Endothelial cell (in vitro differentiated cells): ENCODE measurements around the gene PIGQ. TPM values are rescaled to one million over a fixed set of nuclear protein-coding genes. Genes with fewer than 3 reads are reported as not detected.

Source experiments
- DNase-seq: peaks from one replicate; pipeline ENCODE4 v3.0.0; 2021; ENCODE audit warnings: low spot score
- H3K27ac Mint-ChIP-seq: one replicate; pipeline ENCODE4 v1.8.0; 2021; ENCODE audit warnings: mixed read lengths, inconsistent platforms; ENCODE audit not compliant: unreplicated experiment
- H3K27me3 Mint-ChIP-seq: one replicate; pipeline ENCODE4 v1.8.0; 2021; ENCODE audit warnings: mild to moderate bottlenecking, moderate library complexity, mixed read lengths, inconsistent platforms; ENCODE audit not compliant: unreplicated experiment
- H3K36me3 Mint-ChIP-seq: one replicate; pipeline ENCODE4 v1.8.0; 2021; ENCODE audit warnings: mild to moderate bottlenecking, low read depth, mixed read lengths, inconsistent platforms; ENCODE audit not compliant: unreplicated experiment
- H3K4me1 Mint-ChIP-seq: one replicate; pipeline ENCODE4 v1.8.0; 2021; ENCODE audit warnings: mild to moderate bottlenecking, mixed read lengths, inconsistent platforms; ENCODE audit not compliant: unreplicated experiment
- H3K4me3 Mint-ChIP-seq: one replicate; pipeline ENCODE4 v1.8.0; 2021; ENCODE audit warnings: mild to moderate bottlenecking, mixed read lengths, inconsistent platforms; ENCODE audit not compliant: unreplicated experiment
- H3K9me3 Mint-ChIP-seq: one replicate; pipeline ENCODE4 v1.8.0; 2021; ENCODE audit warnings: mixed read lengths, inconsistent platforms; ENCODE audit not compliant: unreplicated experiment
- total RNA-seq: library from RNA; stranded (reverse); fragmentation: NEBNext Ultra II Directional; extraction: Animal tissue kit (Norgen Biotek cat#: 25700); gene quantifications from one replicate; pipeline ENCODE4 v1.2.1, GENCODE V29; 2021; ENCODE audit not compliant: unreplicated experiment
- TF ChIP-seq, protein P1 (sequence below): fragments of 200-600 bp; sonication (generic); IDR thresholded peaks from one replicate; pipeline ENCODE4 v1.5.0; 2021; ENCODE audit warnings: antibody characterized with exemption; ENCODE audit not compliant: unreplicated experiment

PIGQ gene
- total RNA-seq, 1 donor from 2014 or later, result 38.4 TPM

- H3K9me3 Mint-ChIP-seq, result no peaks in the 10 kb centered on the region
- H3K4me3 Mint-ChIP-seq, result no peak overlapping the region
- DNase-seq, result no peak
- H3K4me1 Mint-ChIP-seq, result no peaks in the 10 kb centered on the region
- H3K36me3 Mint-ChIP-seq, result peaks cover 5% of the 10 kb centered on the region
- peaks cover 3% of the 10 kb centered on the region for H3K27me3 Mint-ChIP-seq
- H3K27ac Mint-ChIP-seq, result no peak overlapping the region
- TF ChIP-seq, protein P1, sequence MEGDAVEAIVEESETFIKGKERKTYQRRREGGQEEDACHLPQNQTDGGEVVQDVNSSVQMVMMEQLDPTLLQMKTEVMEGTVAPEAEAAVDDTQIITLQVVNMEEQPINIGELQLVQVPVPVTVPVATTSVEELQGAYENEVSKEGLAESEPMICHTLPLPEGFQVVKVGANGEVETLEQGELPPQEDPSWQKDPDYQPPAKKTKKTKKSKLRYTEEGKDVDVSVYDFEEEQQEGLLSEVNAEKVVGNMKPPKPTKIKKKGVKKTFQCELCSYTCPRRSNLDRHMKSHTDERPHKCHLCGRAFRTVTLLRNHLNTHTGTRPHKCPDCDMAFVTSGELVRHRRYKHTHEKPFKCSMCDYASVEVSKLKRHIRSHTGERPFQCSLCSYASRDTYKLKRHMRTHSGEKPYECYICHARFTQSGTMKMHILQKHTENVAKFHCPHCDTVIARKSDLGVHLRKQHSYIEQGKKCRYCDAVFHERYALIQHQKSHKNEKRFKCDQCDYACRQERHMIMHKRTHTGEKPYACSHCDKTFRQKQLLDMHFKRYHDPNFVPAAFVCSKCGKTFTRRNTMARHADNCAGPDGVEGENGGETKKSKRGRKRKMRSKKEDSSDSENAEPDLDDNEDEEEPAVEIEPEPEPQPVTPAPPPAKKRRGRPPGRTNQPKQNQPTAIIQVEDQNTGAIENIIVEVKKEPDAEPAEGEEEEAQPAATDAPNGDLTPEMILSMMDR, result no peak
Measured at GRCh38 chr16:627454-628239, 57.9 kb downstream of the PIGQ start.

GRCh38 chr16:628321-629061, 58.7 kb downstream of the PIGQ start:
- Mint-ChIP-seq H3K27me3 (peaks cover 3% of the 10 kb centered on the region), H3K9me3 (no peaks in the 10 kb centered on the region), H3K27ac (no peak overlapping the region), H3K36me3 (peaks cover 5% of the 10 kb centered on the region), H3K4me1 (no peaks in the 10 kb centered on the region), H3K4me3 (no peak overlapping the region)
- DNase-seq, result peak; percentile 7
- TF ChIP-seq, protein P1, result no peak

GRCh38 chr16:629185-629832, 59.5 kb downstream of the PIGQ start:
- H3K27me3 Mint-ChIP-seq, result peaks cover 5% of the 10 kb centered on the region
- no peak for DNase-seq
- TF ChIP-seq, protein P1, result no peak
- peaks cover 5% of the 10 kb centered on the region for H3K36me3 Mint-ChIP-seq
- H3K27ac Mint-ChIP-seq, result no peak overlapping the region
- H3K4me3 Mint-ChIP-seq, result no peak overlapping the region
- H3K9me3 Mint-ChIP-seq, result no peaks in the 10 kb centered on the region
- H3K4me1 Mint-ChIP-seq, result no peaks in the 10 kb centered on the region

DNA sequence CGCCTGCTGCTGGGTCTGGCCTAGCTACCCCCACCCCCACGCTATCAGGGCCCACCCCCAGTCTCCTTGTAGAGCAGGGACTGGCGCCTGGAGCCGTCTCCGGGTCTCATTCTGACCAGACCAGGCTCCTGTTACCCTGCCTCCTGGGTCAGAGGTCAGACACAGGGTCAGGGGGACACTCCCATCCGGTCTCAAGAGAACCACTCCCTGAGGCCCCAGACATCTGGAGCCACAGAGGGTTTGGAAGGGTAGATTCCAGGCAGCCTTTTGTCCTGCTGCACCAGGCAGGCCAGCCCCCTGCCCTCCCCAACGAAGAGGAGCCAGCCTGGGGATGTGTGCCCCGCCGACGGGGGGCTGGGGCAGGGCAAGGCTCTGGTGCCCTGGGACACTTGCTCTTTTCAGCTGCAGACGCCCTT, 60.1 kb downstream of the PIGQ start:
- Mint-ChIP-seq H3K27ac (no peak overlapping the region), H3K4me1 (no peaks in the 10 kb centered on the region), H3K27me3 (peaks cover 5% of the 10 kb centered on the region), H3K9me3 (no peaks in the 10 kb centered on the region), H3K36me3 (peaks cover 5% of the 10 kb centered on the region), H3K4me3 (no peak overlapping the region)
- DNase-seq, result no peak
- TF ChIP-seq, protein P1, result no peak
